IPS-20b (cell line): ENCODE measurements around the gene HAT1.
"Not testable (repeated sequence)": the region's sequence is repeated elsewhere in the genome, so short reads cannot be mapped to it uniquely, and the experiment has no call there.

Experiments used
- H3K27ac ChIP-seq: one replicate; pipeline ENCODE4 v1.5.1; 2013; ENCODE audit warnings: low read length
- H3K27me3 ChIP-seq: 2 replicates; pipeline ENCODE4 v1.6.1; 2013; ENCODE audit warnings: mild to moderate bottlenecking, low read length, inconsistent platforms; ENCODE audit not compliant: insufficient read depth
- H3K36me3 ChIP-seq: 2 replicates; pipeline ENCODE4 v1.6.1; 2013; ENCODE audit warnings: low read depth, mild to moderate bottlenecking, inconsistent platforms, low read length, moderate library complexity; ENCODE audit not compliant: insufficient read depth
- H3K4me1 ChIP-seq: 2 replicates; pipeline ENCODE4 v1.6.1; 2013; ENCODE audit warnings: mild to moderate bottlenecking, control low read depth, inconsistent platforms, low read length, moderate library complexity; ENCODE audit not compliant: insufficient read depth
- H3K4me3 ChIP-seq: 2 replicates; pipeline ENCODE4 v1.5.1; 2013; ENCODE audit warnings: mild to moderate bottlenecking, low read length, inconsistent platforms
- H3K9ac ChIP-seq: 2 replicates; pipeline ENCODE4 v1.6.1; 2013; ENCODE audit warnings: low read depth, mild to moderate bottlenecking, inconsistent platforms, low read length, moderate library complexity
- H3K9me3 ChIP-seq: 2 replicates; pipeline ENCODE4 v1.6.1; 2013; ENCODE audit warnings: mild to moderate bottlenecking, low read depth, low read length, inconsistent platforms; ENCODE audit not compliant: insufficient read depth

Gene HAT1

DNA sequence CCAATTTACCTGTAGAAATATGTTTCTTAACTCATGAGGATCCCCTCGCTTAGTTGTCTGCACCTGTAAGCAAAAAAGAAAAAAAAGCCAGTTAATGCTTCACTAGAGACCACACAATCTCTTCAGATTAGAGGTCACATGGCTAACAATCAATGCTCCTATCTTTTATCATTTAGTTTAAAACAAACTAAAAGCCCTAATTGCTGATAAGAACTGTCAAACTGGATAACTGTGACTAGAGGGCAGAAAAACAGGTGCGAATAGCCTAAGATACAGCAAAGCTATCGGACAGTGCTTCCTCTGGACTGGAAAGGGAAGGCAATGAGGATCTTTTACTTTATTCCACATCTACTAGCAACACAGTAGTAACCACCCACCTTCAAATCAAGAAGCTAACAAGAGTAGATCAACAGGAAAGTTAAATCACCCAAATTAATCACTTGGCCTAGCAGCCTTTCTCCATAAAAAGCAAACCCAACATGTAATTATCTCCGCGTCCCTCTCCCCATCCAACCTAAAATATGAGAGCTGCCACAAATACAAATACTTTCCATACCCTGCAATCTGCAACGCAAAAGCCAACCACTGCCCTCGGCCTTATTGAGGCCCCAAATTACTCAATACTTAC lies 29.0 kb upstream of the HAT1 start:
- no peak overlapping the region for H3K27ac ChIP-seq
- peak overlapping the region; percentile 80; the same call in 1 of the 2 replicates for H3K9ac ChIP-seq
- H3K27me3 ChIP-seq, result no peaks in the 10 kb centered on the region
- peaks cover 2% of the 10 kb centered on the region; the same call in 1 of the 2 replicates for H3K9me3 ChIP-seq
- H3K4me1 ChIP-seq, result peaks cover 7% of the 10 kb centered on the region; the same call in 1 of the 2 replicates
- H3K4me3 ChIP-seq, result peak overlapping the region; percentile 91
- no peaks in the 10 kb centered on the region for H3K36me3 ChIP-seq

DNA sequence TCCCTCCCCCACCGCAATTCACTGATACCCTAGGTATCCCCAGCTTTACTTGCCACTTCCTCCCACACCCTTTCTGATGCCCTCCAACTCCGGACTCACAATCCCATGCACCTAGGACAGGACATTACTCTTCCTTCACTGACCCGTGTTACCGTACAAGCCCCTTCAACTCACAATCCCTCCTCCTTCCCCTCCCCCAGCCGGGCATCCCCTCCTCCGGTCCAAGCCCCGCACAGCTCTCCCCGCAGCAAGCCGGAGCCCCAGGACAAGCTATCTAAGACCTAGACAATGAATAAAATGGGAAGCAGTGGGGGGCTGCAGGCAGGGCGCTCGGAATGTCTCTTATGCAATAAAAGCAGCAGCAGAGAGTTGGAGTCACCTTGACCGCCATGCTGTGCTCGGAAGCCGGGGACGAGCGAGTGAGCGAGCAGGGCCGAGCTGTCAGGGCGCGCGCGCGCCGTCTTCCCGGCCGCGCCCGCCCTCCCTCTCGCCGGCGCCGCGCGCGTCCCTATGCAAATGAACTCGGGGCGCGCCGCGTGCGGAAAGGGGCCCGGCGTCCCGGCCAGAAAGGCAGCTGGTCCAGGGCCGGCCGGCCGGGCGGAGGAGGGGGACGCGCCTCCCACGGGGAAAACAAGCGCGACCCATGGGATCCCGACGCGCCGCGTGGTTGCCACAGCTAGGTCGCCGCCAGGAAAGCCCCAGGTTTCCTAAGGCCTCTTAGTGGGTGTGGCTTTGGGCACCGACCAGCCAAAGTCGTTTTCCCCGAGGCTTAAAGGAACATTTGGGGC lies 28.2 kb upstream of the HAT1 start, which contains the start of gene SLC25A12:
Gene SLC25A12 (minus strand): TSS at position 421 of the 788 bp plus-strand sequence. CDS start 30 bp downstream, at position 391.
- peaks cover 6% of the 10 kb centered on the region; the same call in 1 of the 2 replicates for H3K9me3 ChIP-seq
- peak within 1 kb of the TSS; percentile 91 for H3K4me3 ChIP-seq
- peaks cover 7% of the 10 kb centered on the region; the same call in 1 of the 2 replicates for H3K4me1 ChIP-seq
- no peaks in the 10 kb centered on the region for H3K36me3 ChIP-seq
- H3K27ac ChIP-seq, result no peak within 1 kb of the TSS
- H3K9ac ChIP-seq, result peak within 1 kb of the TSS; percentile 80; the same call in 1 of the 2 replicates
- no peaks in the 10 kb centered on the region for H3K27me3 ChIP-seq

DNA sequence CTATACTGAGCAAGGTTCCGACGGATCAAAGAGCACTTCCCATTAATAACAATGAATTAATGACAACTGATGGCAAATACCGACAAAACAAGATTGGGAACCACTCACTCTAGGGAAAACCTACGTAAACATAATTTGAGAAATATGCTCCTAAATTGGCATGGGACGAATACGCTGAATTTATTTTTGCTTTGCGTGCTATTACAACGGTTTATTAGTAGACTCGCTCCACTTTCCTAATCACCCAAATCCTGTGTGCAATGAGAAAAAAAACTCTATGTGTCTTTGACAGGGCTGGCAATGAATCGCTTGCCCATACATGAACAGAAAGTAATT lies 27.7 kb upstream of the HAT1 start:
- peak overlapping the region; percentile 80; the same call in 1 of the 2 replicates for H3K9ac ChIP-seq
- no peaks in the 10 kb centered on the region for H3K27me3 ChIP-seq
- no peaks in the 10 kb centered on the region for H3K36me3 ChIP-seq
- peak overlapping the region; percentile 91 for H3K4me3 ChIP-seq
- H3K9me3 ChIP-seq, result peaks cover 6% of the 10 kb centered on the region; the same call in 1 of the 2 replicates
- no peak overlapping the region for H3K27ac ChIP-seq
- H3K4me1 ChIP-seq, result peaks cover 7% of the 10 kb centered on the region; the same call in 1 of the 2 replicates

DNA sequence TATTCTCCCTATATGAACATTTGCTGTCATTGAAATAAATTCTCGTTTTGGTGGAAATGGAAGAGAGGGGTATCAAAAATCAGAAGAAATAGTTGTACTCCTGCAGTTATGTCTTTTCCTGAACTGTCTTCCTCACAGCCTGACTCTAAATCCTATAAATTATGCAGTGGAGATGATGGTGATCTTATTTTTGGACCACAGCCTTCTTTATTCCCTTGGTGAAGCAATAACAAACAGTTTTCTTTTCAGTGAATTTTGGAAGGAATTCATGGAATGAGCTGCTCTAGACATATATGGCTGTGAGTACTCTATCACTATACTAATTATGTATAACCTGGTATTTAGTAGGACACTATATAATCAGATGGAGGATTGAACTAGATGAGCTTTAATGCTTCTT lies 26.5 kb upstream of the HAT1 start:
- Histone ChIP-seq H3K27ac (no peak overlapping the region), H3K27me3 (no peaks in the 10 kb centered on the region), H3K4me3 (no peak overlapping the region), H3K9me3 (peaks cover 6% of the 10 kb centered on the region; the same call in 1 of the 2 replicates), H3K4me1 (peaks cover 7% of the 10 kb centered on the region; the same call in 1 of the 2 replicates), H3K9ac (no peak overlapping the region), H3K36me3 (no peaks in the 10 kb centered on the region)

DNA sequence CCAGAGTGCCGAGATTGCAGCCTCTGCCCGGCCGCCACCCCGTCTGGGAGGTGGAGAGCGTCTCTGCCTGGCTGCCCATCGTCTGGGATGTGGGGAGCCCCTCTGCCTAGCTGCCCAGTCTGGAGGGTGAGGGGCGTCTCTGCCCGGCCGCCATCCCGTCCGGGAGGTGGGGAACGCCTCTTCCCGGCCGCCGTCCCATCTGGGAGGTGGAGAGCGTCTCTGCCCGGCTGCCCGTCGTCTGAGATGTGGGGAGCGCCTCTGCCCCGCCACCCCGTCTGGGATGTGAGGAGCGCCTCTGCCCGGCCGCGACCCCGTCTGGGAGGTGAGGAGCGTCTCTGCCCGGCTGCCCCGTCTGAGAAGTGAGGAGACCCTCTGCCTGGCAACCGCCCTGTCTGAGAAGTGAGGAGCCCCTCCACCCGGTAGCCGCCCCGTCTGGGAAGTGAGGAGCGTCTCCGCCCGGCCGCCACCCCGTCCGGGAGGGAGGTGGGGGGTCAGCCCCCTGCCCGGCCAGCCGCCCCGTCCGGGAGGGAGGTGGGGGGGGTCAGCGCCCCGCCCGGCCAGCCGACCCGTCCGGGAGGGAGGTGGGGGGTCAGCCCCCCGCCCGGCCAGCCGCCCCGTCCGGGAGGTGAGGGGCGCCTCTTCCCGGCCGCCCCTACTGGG lies 22.5 kb upstream of the HAT1 start:
- H3K4me3 ChIP-seq, H3K27ac ChIP-seq, H3K36me3 ChIP-seq, H3K27me3 ChIP-seq, H3K9ac ChIP-seq, H3K9me3 ChIP-seq, H3K4me1 ChIP-seq: not testable (repeated sequence)

DNA sequence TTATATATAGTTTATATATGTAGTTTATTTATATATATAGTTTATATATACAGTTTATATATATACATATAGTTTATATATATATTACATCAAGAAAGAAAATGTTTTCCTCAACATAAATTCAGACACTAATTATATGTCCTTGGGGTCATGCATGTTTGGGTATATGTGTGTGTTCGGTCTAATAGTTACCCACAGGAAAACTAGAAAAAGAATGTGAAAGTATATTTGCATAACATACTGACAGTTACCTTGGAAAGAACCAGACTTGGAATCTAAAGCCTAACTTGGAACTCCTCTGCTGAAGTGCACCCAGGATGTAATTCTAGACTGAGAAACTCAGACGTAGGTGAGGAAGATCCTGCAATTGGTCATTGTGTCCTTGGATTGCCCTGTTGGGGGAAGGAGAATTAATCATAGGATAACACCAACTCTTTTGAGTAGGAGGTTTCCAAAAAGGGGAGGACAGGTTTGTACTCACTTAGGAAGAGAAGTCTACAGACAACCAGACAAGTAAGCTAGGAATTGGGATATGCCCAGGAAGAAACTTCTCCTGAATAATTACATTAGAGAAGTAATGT lies 19.3 kb upstream of the HAT1 start:
- Histone ChIP-seq H3K36me3 (no peaks in the 10 kb centered on the region), H3K9ac (no peak overlapping the region), H3K9me3 (peaks cover 6% of the 10 kb centered on the region; the same call in 1 of the 2 replicates), H3K27ac (no peak overlapping the region), H3K27me3 (no peaks in the 10 kb centered on the region), H3K4me1 (no peaks in the 10 kb centered on the region), H3K4me3 (no peak overlapping the region)

DNA sequence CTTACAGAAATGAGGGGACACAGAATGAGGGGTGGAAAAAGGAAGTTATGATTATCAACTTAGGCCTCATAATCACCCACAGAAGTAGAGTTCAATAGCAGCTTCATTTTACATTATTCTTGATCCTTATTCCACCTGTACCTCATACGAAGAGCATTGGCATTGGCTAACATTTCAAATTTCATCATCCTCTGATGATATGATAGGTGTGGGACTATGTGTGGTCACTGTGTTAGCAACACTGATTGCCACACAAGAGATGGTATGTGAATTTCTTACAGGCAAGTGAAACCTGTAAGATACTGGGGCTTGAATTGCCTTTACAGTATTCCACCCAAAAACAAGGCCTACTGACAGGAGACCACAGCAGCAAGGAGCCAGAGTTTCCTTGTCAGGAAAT lies 14.0 kb upstream of the HAT1 start:
- Histone ChIP-seq H3K9me3 (no peaks in the 10 kb centered on the region), H3K4me1 (no peaks in the 10 kb centered on the region), H3K4me3 (no peak overlapping the region), H3K27ac (no peak overlapping the region), H3K36me3 (no peaks in the 10 kb centered on the region), H3K9ac (no peak overlapping the region), H3K27me3 (no peaks in the 10 kb centered on the region)

DNA sequence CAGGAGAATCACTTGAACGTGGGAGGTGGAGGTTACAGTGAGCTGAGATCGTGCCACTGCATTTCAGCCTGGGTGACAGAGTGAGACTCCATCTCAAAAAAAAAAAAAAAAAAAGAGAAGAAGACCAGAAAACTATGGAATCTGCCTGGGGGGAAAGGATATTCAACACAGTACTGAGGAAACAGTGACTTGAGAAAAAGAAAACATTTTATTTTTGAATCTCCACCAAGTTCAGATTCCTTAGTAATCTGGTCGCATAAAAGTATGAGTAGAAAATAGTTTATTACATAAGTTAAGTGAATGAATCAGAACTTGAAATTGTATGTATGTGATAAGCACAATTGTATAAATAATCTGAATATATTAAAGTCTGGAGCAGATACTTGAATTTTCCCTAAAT lies 13.0 kb upstream of the HAT1 start:
- Histone ChIP-seq H3K4me1 (no peaks in the 10 kb centered on the region), H3K36me3 (no peaks in the 10 kb centered on the region), H3K9ac (no peak overlapping the region), H3K9me3 (no peaks in the 10 kb centered on the region), H3K27ac (no peak overlapping the region), H3K27me3 (no peaks in the 10 kb centered on the region), H3K4me3 (no peak overlapping the region)

DNA sequence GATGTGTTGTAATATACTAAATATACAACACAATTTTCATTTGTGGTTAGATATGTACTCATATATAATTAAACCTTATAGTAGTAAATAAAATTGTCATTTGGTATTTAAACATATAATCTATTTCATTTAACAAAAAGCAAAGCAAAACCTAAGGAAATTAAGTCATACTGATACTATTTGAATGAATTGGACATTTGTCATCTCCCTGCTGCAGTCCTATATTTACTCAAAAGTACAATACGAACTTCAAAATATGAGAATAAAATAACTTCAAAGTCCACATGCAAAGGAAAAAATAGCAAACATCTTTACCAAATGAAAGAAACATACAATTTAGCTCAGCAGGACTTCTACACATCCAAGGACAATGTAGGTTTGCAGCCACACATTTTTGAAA lies 11.8 kb upstream of the HAT1 start:
- H3K27ac ChIP-seq, result no peak overlapping the region
- no peaks in the 10 kb centered on the region for H3K36me3 ChIP-seq
- H3K4me1 ChIP-seq, result no peaks in the 10 kb centered on the region
- H3K4me3 ChIP-seq, result no peak overlapping the region
- H3K27me3 ChIP-seq, result no peaks in the 10 kb centered on the region
- no peaks in the 10 kb centered on the region for H3K9me3 ChIP-seq
- H3K9ac ChIP-seq, result no peak overlapping the region

DNA sequence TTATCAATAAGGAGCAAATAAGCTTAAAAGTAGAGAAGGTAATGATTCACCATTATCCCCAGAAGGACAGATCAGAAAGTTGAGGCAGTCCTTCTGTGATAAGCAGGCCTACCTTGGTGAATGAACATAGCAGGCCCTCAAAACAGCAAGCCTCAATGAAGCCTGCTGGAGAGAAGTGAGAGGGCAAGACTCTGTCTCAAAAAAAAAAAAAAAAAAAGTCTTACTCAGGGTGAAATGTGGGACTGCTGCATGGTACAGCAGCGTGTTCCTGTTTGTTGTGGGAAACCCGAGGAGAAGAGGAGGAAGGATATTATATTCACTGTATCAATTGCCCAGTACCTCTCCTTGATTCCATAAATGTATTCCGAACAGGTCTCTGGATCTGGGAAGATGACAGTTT lies 8.7 kb upstream of the HAT1 start:
- H3K27ac ChIP-seq, result no peak overlapping the region
- no peaks in the 10 kb centered on the region for H3K9me3 ChIP-seq
- H3K4me1 ChIP-seq, result no peaks in the 10 kb centered on the region
- no peaks in the 10 kb centered on the region for H3K36me3 ChIP-seq
- no peak overlapping the region for H3K4me3 ChIP-seq
- no peak overlapping the region for H3K9ac ChIP-seq
- H3K27me3 ChIP-seq, result no peaks in the 10 kb centered on the region

DNA sequence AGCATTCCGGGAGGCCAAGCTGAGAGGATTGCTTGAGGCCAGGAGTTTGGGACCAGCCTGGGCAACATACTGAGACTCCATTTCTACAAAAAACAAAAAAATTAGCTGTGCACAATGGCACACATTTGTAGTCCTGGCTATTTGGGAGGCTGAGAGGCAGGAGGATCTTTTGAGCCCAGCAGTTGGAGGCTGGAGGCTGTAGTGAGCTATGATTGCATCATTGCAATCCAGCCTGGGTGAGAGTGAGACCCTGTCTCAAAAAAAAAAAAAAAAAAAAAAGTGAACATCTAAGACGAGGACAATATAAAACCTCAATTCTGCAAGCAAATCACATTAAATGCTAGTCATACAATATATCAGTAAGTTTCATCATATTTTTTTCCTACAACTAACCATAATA lies 2.8 kb upstream of the HAT1 start:
- Histone ChIP-seq H3K36me3 (peaks cover 3% of the 10 kb centered on the region), H3K9me3 (no peaks in the 10 kb centered on the region), H3K27ac (no peak overlapping the region), H3K4me1 (no peaks in the 10 kb centered on the region; the same call in none of the 2 replicates), H3K27me3 (no peaks in the 10 kb centered on the region), H3K4me3 (no peak overlapping the region), H3K9ac (no peak overlapping the region)
